GM19240 (cell line): Measurements from ENCODE around the gene KLK15.

Experiments used
- DNase-seq: peaks from one replicate; pipeline ENCODE4 v3.0.0; 2011; ENCODE audit warnings: low spot score; ENCODE audit not compliant: insufficient read length

Gene KLK15

GRCh38 chr19:50833117-50833801 lies at the start of gene KLK15:
Gene KLK15 (minus strand): TSS chr19:50833574. CDS start chr19:50831492, 2,082 bp downstream.
- no peak for DNase-seq

GRCh38 chr19:50882188-50882587 lies 48.8 kb upstream of the KLK15 start:
- no peak for DNase-seq

- DNase-seq = no peak
Measured at GRCh38 chr19:50880241-50880640, 46.9 kb upstream of the KLK15 start.

- DNase-seq = no peak
Measured at GRCh38 chr19:50878851-50879250, 45.5 kb upstream of the KLK15 start.

GRCh38 chr19:50877338-50877737 lies 44.0 kb upstream of the KLK15 start:
- no peak for DNase-seq

GRCh38 chr19:50876456-50876855 lies 43.1 kb upstream of the KLK15 start:
- DNase-seq = no peak

- no peak for DNase-seq
Measured at GRCh38 chr19:50875795-50876422, 42.5 kb upstream of the KLK15 start.

GRCh38 chr19:50874211-50874610 lies 40.8 kb upstream of the KLK15 start:
- DNase-seq = no peak

- DNase-seq = no peak
Measured at GRCh38 chr19:50873056-50873455, 39.7 kb upstream of the KLK15 start, which contains the start of gene KLK2. Gene KLK2 (plus strand): TSS chr19:50873439. CDS start chr19:50873474, 35 bp downstream.

- no peak for DNase-seq
Measured at GRCh38 chr19:50870417-50871089, 37.2 kb upstream of the KLK15 start.

- DNase-seq = no peak
Measured at GRCh38 chr19:50869479-50869878, 36.1 kb upstream of the KLK15 start.

GRCh38 chr19:50861496-50862286 lies 28.3 kb upstream of the KLK15 start:
- DNase-seq = no peak

- no peak for DNase-seq
Measured at GRCh38 chr19:50861010-50861409, 27.6 kb upstream of the KLK15 start.

GRCh38 chr19:50859849-50860248 lies 26.5 kb upstream of the KLK15 start:
- DNase-seq = no peak

- no peak for DNase-seq
Measured at GRCh38 chr19:50858886-50859285, 25.5 kb upstream of the KLK15 start.

- DNase-seq = no peak
Measured at GRCh38 chr19:50857366-50857765, 24.0 kb upstream of the KLK15 start.

GRCh38 chr19:50854636-50855410 lies 21.4 kb upstream of the KLK15 start, which contains the start of gene KLK3:
Gene KLK3 (plus strand): TSS chr19:50854915. CDS start chr19:50854956, 41 bp downstream.
- no peak for DNase-seq

GRCh38 chr19:50851620-50852019 lies 18.2 kb upstream of the KLK15 start:
- no peak for DNase-seq

- DNase-seq = no peak
Measured at GRCh38 chr19:50850738-50851137, 17.4 kb upstream of the KLK15 start.

GRCh38 chr19:50844296-50844935 lies 11.0 kb upstream of the KLK15 start:
- DNase-seq = no peak
